NAMALWA (cell line): ENCODE measurements around the gene CHD6.
A peak's percentile ranks its signal among the peaks of the same experiment; 100 is the strongest.

ENCODE experiments used
- DNase-seq: peaks from one replicate; pipeline ENCODE4 v3.0.0-alpha.2; 2015; ENCODE audit warnings: low spot score

CHD6 gene

GRCh38 chr20:41425180-41425884 is 192.8 kb downstream of the CHD6 start:
- no peak for DNase-seq

DNA sequence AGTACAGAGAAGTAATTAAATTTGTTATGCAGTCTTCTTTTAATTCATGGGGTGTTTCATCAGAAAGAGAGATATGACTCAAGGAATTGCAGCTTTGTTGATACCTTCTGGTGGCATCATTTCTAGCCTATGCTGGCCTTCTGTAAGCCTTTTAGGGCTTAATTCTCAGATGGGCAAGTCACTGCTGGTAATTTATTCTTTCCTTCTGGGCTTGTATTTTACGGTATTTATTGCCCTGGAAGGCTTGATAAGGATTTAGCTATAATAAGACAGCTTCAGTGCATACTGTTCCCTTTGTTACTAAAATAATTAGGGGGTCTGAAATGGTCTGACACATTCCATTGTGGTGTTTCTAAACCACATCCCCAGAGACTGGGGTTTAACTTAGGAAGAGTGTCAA is 193.6 kb downstream of the CHD6 start:
- no peak for DNase-seq

- no peak for DNase-seq
These were observed 194.2 kb downstream of the CHD6 start for GRCh38 chr20:41424011-41424410.

GRCh38 chr20:41422953-41423352 is 195.2 kb downstream of the CHD6 start:
- DNase-seq: no peak

GRCh38 chr20:41418739-41419293 is 199.4 kb downstream of the CHD6 start:
- no peak for DNase-seq

GRCh38 chr20:41418031-41418430 is 200.1 kb downstream of the CHD6 start:
- no peak for DNase-seq

DNA sequence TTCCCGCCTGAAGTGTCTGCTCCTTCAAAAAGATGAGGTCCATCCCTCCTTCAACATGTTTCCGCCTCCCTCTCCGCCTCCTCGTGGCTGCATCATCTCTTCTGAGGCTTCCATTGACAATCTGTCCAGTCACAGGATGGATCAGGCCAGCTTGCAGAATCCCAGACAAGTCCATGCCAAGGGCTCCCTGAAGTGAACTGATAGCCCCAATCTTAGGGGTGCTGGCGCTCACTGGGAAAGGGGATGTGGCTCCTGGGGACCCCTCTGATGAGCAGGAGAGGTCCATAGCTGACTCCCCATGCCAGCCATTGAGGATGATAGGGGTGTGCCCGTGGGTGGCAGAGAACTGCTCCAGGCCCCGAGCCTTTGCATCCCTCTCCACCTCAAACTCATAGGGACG is 203.0 kb downstream of the CHD6 start:
- DNase-seq: no peak

GRCh38 chr20:41413169-41413568 is 205.0 kb downstream of the CHD6 start:
- no peak for DNase-seq

DNA sequence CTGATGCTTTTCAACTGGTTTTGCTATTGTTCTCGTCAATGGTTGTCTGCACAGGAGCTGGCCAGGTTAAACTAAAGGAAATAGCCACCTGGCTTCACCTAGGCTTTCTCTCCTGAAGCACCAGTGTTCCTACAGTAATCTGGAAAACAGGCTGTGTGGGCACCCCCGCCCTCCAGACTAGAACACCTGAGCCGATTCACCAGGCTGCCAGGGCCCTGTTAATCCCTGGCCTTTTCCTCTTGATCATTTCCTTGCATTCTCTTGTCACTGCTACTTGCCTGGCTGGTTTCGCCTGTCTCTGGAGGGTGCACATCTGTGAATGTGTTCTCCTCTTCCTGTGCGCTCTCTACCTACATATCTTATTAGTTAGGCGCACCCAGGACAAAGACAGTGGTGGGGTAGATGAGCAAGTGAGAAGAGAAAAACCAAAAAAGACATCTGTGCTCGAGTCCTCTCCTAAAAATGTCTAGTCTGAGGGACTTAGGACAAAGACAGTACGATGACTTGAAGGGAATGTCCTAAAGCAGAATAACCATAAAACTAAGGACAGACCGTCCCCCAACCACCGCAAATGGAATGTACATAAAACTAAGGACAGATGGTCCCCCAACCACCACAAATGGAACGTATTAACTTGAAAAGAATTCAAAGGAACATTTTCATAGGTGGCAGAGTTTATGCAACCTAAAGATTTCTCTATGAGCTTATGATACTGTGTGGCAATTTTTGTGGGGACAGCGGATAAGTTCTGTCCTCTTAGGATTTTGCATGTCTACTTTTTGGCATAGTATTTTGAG is 205.7 kb downstream of the CHD6 start:
- no peak for DNase-seq

DNA sequence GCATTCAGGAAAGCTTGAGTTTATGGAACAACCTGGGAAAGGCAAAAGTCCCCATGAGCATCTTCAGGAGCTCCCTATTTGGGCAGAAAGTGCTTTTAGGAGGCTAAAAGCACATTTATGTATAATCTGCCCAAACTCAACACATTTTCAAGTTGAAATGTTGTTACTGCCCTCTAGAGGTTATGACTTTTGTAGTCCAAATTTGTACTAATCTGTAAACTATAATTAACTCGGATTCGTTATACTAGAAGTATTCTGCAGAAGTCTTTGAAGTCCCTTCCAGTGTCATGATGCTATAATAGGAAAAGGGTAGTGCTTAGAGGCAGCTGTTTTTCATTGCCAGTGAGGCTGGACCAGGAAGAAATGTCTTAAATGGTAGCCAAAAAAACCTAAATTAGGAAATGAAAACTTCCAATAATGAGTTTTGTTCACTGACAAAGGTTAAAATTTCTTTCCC is 206.8 kb downstream of the CHD6 start:
- peak; percentile 63 for DNase-seq

DNA sequence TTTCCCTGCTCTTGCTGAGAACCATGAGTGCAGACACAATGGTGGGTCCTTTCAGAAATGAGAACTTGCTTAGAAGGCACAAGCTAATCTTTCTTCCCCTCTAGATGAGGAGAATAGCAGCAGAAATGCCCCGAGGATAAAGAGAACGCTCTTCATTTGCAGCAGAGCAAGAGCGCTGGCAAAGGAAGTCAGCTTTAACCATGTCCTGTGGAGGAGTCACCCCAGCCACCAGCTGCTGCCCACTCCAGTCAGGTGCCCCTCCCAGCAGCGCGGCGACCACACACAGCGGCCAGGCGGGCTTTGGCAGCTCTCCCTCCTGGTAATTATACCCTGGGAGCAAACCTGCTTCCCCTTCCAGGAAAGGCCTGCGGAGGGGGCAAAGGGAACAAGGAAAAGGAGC is 209.2 kb downstream of the CHD6 start:
- no peak for DNase-seq

GRCh38 chr20:41408156-41408794 is 209.9 kb downstream of the CHD6 start:
- DNase-seq: no peak

GRCh38 chr20:41407607-41408006 is 210.6 kb downstream of the CHD6 start:
- no peak for DNase-seq

DNA sequence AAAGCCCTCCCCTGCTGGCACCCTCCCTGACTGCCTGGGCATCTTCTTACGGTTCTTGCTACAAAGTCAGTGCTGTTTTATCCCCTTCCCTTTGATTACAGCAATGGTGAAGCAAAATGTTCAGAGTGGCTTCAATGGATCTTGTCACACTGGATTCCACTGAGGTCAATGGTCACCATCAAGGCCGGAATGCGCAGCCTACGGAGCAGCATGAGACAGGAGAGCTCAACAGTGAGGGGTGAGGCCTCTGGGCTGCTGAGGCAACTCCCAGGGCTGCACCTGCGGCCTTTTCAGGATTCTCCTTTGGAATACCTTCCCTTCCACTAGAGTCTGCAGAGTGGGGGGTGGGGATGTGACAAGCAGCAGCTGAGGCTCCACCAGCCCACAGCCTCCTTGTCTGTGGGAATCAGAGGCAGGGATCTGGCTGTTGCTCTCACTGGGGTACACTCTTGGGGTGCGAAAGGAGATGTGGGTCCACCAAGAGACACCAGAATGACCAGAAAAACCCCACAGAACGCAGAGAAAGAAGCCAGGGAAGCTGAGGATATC is 211.2 kb downstream of the CHD6 start:
- DNase-seq: no peak

DNA sequence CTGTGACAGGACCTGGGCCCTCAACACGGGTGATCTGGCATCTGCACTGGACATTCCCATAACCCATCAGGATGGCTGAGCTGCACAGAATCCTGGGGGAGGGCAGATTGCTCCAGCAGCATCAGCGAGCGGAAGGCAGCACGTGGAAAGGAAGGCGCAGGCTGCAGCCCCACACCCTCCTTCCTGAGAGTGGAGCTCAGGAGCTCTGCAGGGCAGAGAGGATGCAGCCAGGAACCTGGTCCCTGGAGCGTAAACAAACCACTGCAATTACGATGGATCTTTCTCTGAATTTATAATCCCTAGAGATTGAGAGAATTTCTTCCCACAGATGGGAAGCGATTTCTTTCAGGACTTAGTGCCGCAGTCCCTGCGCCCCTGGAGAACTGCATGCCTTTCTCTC is 211.8 kb downstream of the CHD6 start:
- no peak for DNase-seq

- DNase-seq: no peak
These were observed 212.7 kb downstream of the CHD6 start for GRCh38 chr20:41405436-41405835.

DNA sequence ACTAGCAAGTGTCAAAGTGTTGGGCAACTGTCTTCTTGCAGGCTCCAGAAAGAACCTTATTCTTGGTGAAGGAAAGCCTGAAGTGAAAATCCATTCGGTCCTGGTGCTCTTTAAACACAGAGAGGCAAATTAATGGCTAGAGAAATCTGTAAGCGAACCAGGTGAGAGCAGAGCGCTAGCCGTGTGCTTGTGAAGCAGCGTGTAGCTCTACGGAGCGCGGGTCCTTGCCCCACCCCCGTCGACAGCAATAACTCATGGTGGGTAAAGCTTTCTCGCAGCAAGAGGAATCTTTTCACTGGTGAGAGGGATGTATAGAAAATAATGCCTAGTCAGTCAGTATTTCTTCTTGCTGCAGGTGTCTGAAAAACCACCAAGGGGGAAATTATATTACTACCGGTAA is 214.6 kb downstream of the CHD6 start:
- no peak for DNase-seq

DNA sequence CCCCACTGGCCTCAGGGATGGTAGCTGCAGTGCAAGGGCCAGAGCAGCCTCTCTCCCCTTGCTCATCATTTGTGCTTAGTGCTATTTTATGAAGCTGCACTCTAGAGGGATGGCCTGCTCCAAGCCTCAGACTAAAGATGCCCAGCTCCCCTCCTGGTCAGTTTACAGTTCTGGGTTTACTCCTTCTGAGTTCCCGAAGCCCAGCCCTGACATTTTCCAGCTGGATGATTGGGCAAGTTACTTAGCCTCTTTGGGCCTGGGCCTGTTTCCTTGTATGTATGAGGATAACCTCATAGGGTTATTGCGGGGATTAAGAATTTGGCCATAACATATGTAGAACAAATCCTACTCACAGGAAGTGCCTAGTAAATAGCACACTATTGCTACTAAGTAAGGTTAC is 219.8 kb downstream of the CHD6 start:
- DNase-seq: no peak

DNA sequence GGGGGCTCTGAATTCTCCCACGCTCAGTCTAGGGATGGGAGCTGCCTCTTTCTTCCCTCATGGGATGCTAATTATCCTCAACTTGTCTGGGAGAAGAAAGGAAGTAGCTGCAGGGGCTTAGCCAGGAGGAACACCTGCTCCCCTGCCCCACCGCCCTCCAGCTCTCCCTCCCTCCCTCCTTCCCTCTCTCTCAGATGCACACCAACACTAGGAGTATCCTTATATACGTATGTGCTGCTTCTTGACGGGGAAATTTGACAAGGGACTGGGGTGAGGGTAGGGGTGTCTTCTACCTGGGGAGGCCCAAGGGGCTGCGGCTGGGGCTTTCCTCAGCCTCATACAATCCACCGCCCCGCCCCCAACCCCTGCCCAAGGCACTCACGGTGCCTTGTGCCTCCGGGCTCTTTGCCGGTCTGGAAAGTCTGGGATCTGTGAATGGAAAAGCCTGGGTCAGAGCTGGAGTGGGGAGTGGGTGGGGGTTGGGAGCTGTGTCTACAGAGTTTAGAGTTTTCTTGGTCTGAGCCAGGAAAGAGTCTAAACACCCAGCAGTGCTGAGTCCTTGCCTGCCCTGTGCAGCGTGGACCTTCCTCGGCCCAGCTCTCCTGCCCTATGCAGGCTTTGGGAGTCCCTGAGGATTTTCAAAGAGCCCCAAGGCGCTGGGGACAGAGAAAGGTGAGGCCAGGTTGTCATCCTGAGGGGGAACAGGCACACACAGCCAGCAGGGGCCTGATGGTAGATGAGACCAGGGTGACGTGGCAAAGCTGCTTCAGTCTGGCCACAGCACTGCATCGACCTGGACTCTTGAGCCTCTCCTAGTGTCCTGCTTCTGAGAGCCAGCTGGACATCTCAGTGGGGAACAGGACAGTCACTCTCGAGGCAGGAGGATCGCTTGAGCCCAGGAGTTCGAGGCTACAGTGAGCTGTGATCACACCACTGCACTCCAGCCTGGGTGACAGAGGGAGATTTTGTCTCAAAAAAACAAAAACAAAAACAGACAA is 222.2 kb downstream of the CHD6 start:
- DNase-seq: no peak

DNA sequence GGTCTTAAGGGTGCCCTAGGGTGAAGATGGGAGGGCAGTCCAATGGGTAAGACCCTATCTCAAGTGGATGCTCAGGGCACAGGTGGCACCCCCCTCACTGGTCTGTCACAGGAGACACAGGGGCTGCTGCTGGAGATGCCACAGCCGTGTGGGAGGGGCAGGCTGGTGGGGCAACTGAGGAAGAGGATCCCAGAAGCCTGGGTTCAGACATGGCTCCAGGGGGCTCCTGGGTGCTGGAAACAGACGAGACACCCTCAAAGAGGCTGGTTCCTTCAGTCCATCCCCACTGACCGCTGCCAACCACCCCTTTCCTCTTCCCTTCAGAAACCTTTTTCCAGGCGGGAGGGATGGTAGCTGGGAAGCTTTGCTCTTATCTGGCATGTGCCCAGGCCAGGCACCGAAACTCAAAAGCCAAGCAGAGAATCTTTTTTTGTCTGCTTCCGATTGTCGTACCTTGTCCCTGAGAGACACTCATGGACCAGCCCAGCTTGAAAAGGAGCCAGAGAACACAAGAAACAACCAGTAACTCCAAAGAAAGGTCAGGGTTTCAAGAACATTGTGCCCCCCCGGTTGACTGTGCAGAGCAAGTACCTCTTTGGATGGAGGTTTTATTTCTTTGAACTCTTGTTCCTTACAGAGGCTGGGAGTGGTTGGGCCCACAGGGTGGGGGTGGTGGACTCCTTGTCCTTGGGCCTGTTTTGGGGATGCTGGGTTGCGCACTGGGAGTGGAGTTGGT is 223.1 kb downstream of the CHD6 start:
- no peak for DNase-seq

DNA sequence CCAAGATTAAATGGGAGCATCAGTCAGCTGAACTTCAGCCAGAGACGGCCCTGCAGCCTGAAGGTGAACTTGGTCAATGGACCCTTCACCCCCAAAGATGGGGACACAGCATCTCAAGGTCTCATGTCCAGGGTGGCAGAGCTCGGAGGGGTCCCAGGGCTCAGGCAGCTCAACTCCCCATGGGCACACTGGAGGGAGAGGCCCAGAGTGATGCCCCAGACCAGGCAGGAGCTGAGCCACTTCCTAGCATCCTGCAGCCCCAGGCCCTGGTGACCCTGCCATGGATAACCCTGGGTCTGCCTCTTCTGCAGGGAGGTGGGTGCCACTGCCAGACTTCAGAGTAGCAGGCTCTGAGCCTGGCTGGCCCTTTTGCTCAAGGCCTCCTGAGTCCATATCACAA is 224.1 kb downstream of the CHD6 start:
- no peak for DNase-seq
